GM21381 (cell line): ENCODE measurements around the gene DYSF.
"Not testable (repeated sequence)": the region's sequence is repeated elsewhere in the genome, so short reads cannot be mapped to it uniquely, and the experiment has no call there.

Experiments used
- ATAC-seq: cut with Tn5 transposase; IDR thresholded peaks from one replicate; pipeline ENCODE4 v1.9.1; 2021; ENCODE audit warnings: mild to moderate bottlenecking, moderate library complexity; ENCODE audit not compliant: unreplicated experiment

Gene DYSF

GRCh38 chr2:71469403-71470398 is 16.3 kb downstream of the DYSF start:
- no peak for ATAC-seq

DNA sequence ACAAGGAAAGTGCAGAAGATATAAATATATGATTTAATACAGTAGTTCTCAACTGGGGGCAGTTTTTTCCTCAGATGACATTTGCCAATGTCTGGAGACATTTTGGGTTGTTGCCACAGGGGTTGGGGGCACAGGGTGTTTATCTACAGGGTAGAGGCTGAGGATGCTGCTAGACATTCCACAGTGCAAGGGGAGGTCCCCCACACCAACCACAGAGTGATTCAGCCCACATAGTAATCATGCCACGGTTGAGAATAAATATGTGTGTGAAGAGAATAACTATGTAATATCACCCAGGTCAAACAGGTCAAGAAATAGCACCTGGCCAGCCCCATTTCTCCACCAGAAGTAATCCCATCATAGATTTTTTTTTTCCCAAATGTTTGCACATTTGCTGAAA is 17.9 kb downstream of the DYSF start:
- ATAC-seq: no peak

DNA sequence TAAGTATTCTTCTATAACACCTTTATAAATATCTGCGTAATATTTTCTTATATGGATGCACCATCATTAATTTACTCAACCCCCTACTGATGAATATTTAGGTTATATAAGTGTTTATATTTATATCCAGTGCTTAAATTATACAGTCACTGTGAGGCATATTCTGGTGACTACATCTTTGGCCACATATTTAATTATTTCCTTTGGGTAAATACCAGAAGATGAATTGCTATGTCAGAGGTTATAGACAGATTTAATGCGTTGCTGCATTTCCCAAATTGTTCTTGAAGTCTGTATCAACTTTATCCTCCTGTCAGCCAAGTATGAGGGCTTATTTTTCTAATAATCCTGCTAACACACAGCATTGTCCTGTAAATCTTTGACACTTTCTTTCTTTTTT is 18.7 kb downstream of the DYSF start:
- no peak for ATAC-seq

DNA sequence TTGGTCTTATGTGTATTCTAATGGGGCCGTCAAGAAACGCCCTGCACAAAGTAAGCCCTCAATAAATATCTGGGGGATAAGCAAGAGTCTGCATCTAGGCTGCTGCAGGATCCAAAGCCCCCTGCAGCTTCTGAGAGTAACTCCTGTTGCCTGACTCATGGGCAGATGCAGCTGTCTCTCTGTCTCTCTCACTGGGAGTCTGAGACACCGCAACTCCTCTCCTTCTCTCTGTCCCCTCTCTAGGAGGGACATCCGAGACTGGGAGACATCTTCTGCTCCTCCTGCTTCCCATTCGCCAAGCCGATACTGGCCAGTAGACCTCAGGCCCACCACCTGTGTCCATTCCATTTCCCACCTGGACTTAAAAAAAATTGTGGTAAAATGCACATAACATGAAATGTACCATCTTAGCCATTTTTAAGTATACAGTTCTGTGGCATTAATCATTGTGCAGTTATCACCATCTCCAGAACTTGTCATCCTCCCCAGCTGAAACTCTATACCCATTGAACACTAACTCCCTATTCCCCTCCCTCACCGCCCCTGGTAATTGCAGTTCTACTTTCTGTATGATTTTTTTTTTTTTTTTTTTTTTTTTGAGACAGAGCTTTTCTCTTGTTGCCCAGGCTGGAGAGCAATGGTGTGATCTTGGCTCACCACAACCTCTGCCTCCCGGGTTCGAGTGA is 20.1 kb downstream of the DYSF start:
- ATAC-seq: no peak

GRCh38 chr2:71474116-71474743 is 20.9 kb downstream of the DYSF start:
- no peak for ATAC-seq

- ATAC-seq: no peak
Measured at GRCh38 chr2:71474744-71475397, 21.5 kb downstream of the DYSF start.

DNA sequence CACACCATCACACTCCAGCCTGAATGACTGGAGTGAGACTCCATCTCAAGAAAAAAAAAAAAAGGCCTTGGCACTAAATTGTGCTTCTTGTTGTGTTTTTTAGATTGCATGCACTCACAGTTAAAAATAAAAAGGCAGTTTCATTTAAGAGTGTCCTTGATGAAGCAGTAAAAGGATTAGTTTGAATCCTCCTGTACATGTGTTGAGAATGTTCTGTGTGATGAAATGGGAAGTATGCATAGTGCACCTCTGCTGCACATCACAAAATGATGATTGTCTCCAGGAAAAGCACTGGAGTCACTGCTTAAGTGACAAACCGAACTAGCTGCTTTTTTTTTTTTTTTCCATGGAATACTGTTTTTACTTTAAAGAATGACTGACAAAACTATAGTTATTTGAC is 23.1 kb downstream of the DYSF start:
- no peak for ATAC-seq

DNA sequence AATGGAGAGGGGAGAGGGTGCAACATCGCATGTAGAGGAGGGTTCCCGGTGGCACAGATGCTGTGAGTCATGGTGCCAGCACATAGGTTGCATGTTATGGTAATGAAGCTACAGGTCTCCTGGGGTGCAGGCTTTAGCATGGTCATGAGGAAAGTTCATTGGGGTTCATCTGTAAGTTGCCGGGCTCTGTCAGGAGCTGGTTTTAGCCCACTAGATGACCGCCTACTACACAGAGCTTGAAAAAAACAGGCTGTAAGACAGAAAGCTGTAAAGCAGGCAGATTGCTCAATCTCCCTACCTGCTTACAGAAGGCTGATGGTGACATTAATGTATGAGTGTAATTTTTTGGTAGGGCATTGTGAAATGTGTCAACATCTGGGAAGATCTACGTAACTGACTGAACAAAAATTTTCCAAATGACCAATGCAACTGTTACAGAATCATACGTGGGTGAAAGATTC is 23.9 kb downstream of the DYSF start:
- no peak for ATAC-seq

- no peak for ATAC-seq
Measured at GRCh38 chr2:71478806-71479205, 25.4 kb downstream of the DYSF start.

- no peak for ATAC-seq
Measured at GRCh38 chr2:71479261-71479660, 25.9 kb downstream of the DYSF start.

DNA sequence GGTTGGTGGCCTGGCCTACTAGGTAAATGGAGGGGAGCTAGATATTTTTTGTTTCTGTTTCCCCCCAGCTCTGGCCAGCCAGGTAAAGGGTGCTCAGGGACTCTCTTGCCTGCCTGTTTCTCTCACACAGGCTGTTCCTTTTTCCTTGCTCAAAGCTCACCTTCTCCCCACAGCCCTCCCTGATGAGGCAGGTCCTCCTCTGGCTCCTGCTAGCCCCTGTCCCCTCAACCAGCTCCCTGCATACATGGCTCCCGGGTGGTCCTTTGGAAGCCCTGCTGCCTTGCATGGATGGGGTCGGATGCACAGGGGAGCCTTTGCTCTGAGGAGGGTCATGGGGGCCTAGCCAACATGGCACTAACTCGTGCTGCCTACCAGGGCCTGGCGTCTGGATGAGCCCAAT is 27.8 kb downstream of the DYSF start:
- ATAC-seq: no peak

DNA sequence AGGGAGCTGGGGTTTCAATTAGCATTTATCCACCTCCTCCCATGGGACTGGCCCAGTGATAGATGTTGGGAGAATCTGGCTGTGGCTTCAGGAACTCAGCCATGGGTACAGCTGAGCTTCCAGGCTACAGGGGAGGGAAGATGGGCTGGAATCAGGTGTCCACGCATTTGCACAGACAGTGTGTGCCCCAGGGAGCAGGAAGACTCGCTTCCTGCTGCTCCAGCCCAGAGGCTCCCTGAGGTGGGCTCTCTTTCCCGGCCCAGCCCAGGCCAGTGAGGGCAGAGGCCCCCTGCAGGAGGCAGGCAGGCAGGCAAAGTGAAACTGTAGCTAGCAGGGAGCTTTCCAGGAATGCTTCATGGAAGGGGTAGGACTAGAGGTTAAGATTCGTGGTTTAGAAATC is 28.7 kb downstream of the DYSF start:
- no peak for ATAC-seq

DNA sequence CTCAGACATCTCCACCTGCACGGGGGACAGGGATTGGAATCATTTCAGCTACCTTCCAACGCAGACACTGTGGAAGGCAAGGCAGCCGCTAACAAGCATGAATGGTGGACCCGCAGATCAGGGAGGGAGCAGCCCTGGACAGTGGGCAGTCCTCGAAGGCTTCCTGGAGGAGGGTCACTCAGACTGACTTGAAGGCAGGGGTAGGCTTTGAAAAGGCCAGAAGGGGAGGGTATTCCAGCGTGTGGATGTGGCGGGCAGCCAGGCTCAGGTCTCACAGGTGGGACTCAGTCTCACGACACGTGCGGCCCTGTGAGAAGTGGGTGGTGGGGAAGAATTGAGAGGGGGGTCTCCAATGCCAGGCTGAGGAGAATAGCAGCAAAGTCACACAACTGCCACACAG is 29.9 kb downstream of the DYSF start:
- no peak for ATAC-seq

DNA sequence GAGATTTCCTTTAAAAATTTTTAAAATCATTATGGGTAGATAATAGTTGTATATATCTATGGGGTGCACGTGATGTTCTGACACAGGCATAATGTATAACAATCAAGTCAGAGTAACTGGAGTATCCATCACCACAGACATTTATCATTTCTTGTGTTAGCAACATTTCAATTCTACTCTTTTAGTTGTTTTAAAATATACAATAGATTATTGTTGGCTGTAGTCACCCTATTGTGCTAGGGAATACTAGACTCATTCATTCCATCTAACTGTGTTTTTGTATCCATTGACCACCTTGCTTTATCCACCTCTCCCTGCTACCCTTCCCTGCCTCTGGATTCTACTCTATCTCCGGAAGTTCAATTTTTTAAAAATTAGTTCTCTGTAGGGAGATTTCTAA is 31.0 kb downstream of the DYSF start:
- no peak for ATAC-seq

DNA sequence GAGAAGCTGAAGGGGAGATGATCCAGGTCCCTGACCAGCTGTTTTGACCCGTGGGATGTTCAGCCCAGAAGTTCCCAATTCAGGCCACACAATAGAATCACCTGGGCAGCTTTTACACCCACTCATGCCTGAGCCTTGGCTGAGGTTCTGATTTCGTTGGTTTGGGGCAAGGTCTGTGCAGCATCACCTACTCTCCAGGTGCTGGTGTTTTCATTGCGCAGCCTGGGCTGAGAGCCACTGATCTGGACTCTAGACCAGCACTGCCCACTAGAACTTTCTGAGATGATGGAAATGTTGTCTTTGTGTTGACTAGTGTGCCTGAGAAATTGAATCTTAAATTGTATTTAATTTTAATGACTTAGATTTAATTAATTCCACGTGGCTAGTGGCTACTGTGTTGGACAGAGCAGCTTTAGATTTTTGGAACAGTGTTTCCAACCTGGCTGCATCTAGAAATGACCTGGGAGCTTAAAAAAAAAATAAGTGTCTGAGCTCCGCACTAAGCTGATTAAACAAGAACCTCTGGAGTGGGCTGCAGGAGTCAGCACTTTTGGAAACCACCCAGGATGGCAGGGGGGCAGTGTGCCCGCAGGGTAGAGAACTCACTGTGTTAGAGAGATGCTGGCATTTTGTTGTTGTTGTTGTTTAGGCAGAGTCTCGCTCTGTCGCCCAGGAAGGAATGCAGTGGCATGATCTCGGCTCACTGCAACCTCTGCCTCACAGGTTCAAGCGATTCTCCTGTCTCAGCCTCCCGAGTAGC is 33.7 kb downstream of the DYSF start:
- ATAC-seq: no peak

DNA sequence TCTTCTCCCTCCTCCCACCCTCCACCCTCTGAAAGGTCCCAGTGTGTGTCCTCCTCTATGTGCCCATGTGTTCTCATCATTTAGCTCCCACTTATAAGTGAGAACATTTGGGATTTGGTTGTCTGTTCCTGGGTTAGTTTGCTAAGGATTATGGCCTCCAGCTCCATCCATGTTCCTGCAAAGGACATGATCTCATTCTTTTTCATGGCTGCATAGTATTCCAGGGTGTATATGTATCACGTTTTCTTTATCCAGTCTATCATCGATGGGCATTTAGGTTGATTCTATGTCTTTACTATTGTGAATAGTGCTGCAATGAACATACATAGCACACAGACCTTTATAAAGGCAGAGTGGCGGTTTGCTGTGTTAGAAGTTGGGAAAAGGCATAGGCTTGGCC is 38.2 kb downstream of the DYSF start:
- ATAC-seq: not testable (repeated sequence)

GRCh38 chr2:71492112-71492511 is 38.8 kb downstream of the DYSF start:
- ATAC-seq: no peak

GRCh38 chr2:71494091-71494490 is 40.7 kb downstream of the DYSF start:
- no peak for ATAC-seq

DNA sequence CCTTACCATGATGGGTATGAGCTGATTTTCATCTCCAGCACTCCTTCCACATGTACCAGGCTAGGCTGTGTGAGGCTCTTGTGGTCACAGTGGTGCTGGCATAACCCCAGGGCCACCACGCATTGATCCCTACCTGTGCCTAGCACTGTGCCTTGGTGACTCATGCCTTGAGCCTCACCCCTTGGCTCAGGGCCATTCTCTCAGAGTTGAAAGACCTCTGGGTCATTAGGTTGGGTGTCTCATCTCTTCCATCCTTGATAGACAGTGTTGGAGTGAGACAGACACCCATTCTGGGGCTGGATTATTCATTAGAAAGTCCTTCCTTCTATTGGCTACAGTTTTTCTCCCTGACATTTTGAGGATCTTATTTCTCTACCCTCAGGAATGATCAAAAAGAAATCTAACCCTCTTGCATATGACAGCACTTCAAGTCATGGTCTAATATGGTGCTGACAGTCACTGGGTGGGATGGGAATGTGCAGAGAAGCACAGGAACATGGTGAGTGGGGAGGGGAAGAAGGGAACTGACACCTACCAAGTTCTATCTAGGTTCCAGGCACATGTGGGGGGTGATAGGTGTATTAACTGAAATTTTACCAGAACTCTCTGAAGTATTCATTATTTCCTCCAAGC is 41.3 kb downstream of the DYSF start:
- no peak for ATAC-seq
